Peyer's patch (tissue), 4 donors: ENCODE measurements around the gene PINLYP.

Experiments
- POLR2A ChIP-seq, 2 donors: fragments of 450-650 bp; IDR thresholded peaks; one replicate each; pipeline ENCODE4 v1.5.1; 2017; ENCODE audit warnings: antibody characterized with exemption in 2 of 2, mild to moderate bottlenecking in 2 of 2, moderate library complexity in 2 of 2
- TF ChIP-seq, protein P1 (sequence below), 6 experiments: fragments of 450-650 bp in 4 of 6; fragments of 200-600 bp in 2 of 6; sonication (generic) in 1 of 6; IDR thresholded peaks; one replicate each; pipeline ENCODE4 v1.5.1; 2017 to 2019; ENCODE audit warnings: antibody characterized with exemption in 6 of 6, mild to moderate bottlenecking in 3 of 6, moderate library complexity in 1 of 6

DNA sequence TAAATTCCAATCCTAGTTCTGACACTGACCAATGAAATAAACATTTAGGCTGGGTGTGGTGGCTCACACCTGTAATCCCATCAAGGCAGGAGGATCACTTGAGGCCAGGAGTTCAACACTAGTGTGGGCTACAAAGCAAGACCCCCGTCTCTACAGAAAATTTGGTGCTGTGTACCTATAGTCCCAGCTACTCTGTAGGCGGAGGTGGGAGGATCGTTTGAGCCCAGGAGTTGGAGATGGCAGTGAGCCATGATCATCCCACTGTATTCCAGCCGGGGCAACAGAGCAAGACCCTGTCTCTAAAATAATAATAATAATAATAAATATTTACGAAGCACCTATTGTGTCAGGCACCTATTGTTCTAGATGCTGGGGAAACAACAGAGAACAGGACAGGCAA, 13.7 kb downstream of the PINLYP start:
- no peak for TF ChIP-seq POLR2A (IDR thresholded peaks at IDR 0.05)
- TF ChIP-seq, protein P1, sequence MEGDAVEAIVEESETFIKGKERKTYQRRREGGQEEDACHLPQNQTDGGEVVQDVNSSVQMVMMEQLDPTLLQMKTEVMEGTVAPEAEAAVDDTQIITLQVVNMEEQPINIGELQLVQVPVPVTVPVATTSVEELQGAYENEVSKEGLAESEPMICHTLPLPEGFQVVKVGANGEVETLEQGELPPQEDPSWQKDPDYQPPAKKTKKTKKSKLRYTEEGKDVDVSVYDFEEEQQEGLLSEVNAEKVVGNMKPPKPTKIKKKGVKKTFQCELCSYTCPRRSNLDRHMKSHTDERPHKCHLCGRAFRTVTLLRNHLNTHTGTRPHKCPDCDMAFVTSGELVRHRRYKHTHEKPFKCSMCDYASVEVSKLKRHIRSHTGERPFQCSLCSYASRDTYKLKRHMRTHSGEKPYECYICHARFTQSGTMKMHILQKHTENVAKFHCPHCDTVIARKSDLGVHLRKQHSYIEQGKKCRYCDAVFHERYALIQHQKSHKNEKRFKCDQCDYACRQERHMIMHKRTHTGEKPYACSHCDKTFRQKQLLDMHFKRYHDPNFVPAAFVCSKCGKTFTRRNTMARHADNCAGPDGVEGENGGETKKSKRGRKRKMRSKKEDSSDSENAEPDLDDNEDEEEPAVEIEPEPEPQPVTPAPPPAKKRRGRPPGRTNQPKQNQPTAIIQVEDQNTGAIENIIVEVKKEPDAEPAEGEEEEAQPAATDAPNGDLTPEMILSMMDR (IDR thresholded peaks at IDR 0.05) = no peak
